GM12878 (cell line): ENCODE data around the gene TCERG1. TPM values are rescaled to one million over a fixed set of nuclear protein-coding genes. Genes with fewer than 3 reads are reported as not detected.

Experiments used
- ATF7 ChIP-seq: fragments of 450-650 bp; IDR thresholded peaks from 2 replicates; pipeline ENCODE4 v1.6.1; 2016; ENCODE audit warnings: low read depth, mild to moderate bottlenecking
- CEBPZ ChIP-seq: fragments of 150-350 bp; IDR thresholded peaks from 2 replicates; pipeline ENCODE4 v1.6.1; 2016; ENCODE audit warnings: low read depth, low read length
- E2F8 ChIP-seq: fragments of 450-650 bp; IDR thresholded peaks from 2 replicates; pipeline ENCODE4 v1.6.1; 2018; ENCODE audit warnings: mild to moderate bottlenecking, low read depth, moderate library complexity; ENCODE audit not compliant: partially characterized antibody
- HCFC1 ChIP-seq: fragments of 150-350 bp; IDR thresholded peaks from 2 replicates; pipeline ENCODE4 v1.6.1; 2014; ENCODE audit warnings: low read length
- HDAC6 ChIP-seq: fragments of 200-600 bp; sonication (generic); IDR thresholded peaks from one replicate; pipeline ENCODE4 v1.8.0; 2017; ENCODE audit warnings: antibody characterized with exemption; ENCODE audit not compliant: unreplicated experiment
- IKZF1 ChIP-seq: fragments of 450-650 bp; conservative IDR thresholded peaks from 2 replicates; pipeline ENCODE4 v1.6.1; 2017; ENCODE audit warnings: antibody characterized with exemption, mild to moderate bottlenecking
- MAX ChIP-seq: IDR thresholded peaks from 2 replicates; pipeline ENCODE4 v1.6.1; 2012; ENCODE audit warnings: low read depth, low read length, improper control_type of control experiment
- NFXL1 ChIP-seq: fragments of 450-650 bp; IDR thresholded peaks from 2 replicates; pipeline ENCODE4 v1.6.1; 2017; ENCODE audit warnings: antibody characterized with exemption, mild to moderate bottlenecking, borderline replicate concordance
- POLR2AphosphoS5 ChIP-seq: IDR thresholded peaks from 2 replicates; pipeline ENCODE4 v1.6.1; 2011; ENCODE audit warnings: mild to moderate bottlenecking, low read length, inconsistent platforms
- RCOR1 ChIP-seq: conservative IDR thresholded peaks from 2 replicates; pipeline ENCODE4 v1.6.1; 2012; ENCODE audit warnings: low read depth, low read length, improper control_type of control experiment
- SREBF1 ChIP-seq: IDR thresholded peaks from 2 replicates; pipeline ENCODE4 v1.6.1; 2012; ENCODE audit warnings: mild to moderate bottlenecking, low read length
- SREBF2 ChIP-seq: IDR thresholded peaks from 2 replicates; pipeline ENCODE4 v1.6.1; 2012; ENCODE audit warnings: mild to moderate bottlenecking, low read length
- TCF12 ChIP-seq: IDR thresholded peaks from 2 replicates; pipeline ENCODE4 v1.6.1; 2011; ENCODE audit warnings: low read depth, mild to moderate bottlenecking, low read length
- USF2 ChIP-seq: IDR thresholded peaks from 2 replicates; pipeline ENCODE4 v1.6.1; 2011; ENCODE audit warnings: low read depth, low read length, improper control_type of control experiment, borderline replicate concordance
- YBX1 ChIP-seq: fragments of 450-650 bp; IDR thresholded peaks from 2 replicates; pipeline ENCODE4 v1.6.1; 2016; ENCODE audit warnings: antibody characterized with exemption
- ZNF384 ChIP-seq: IDR thresholded peaks from 2 replicates; pipeline ENCODE4 v1.6.1; 2012; ENCODE audit warnings: low read depth, mild to moderate bottlenecking, low read length, improper control_type of control experiment, borderline replicate concordance
- ZNF687 ChIP-seq: fragments of 450-650 bp; IDR thresholded peaks from 2 replicates; pipeline ENCODE4 v1.6.1; 2017; ENCODE audit warnings: mild to moderate bottlenecking, moderate library complexity
- polyA plus RNA-seq, 11 experiments: library from polyadenylated mRNA; depleted of rRNA in 4 of 11; unstranded in 6 of 11; stranded (reverse) in 5 of 11; fragments of >200 nt; fragmentation: Nextera tagmentation in 4 of 11; fragmentation: Illumina TruSeq in 1 of 11; extraction: Ambion mirVana in 4 of 11; extraction: Trizol in 1 of 11; gene quantifications; 1 replicate in 1 of 11; 2 replicates in 10 of 11; pipeline versions ENCODE4 v1.2.1 to v1.2.3, GENCODE V29; 2011 to 2016; ENCODE audit warnings: inconsistent platforms in 2 of 11, missing spikeins in 2 of 11, low read depth in 1 of 11
- total RNA-seq, 4 experiments: library from RNA; depleted of rRNA in 3 of 4; stranded (reverse); fragments of >200 nt in 3 of 4; fragmentation: Illumina TruSeq in 1 of 4; extraction: Trizol in 1 of 4; gene quantifications; 2 replicates each; pipeline versions ENCODE4 v1.2.1 to v1.2.3, GENCODE V29; 2013 to 2021

The TCERG1 gene
- total and polyA plus RNA-seq, 10 of the 15 experiments (the other 5 are each of a cell fraction or from before 2014, with no cell fraction given), result 51.5 to 131 (median 91.6) TPM

GRCh38 chr5:146446861-146447733 lies at the start of gene TCERG1 (continued):
- TF ChIP-seq IKZF1, result peak; percentile 33; the same call in 1 of the 2 replicates
- TF ChIP-seq E2F8, result no peak
- TF ChIP-seq MAX, result peak; percentile 95
- no peak for TF ChIP-seq TCF12
- TF ChIP-seq ZNF687, result peak; percentile 95
- peak; percentile 49; the same call in 1 of the 2 replicates for TF ChIP-seq USF2
- TF ChIP-seq RCOR1, result 0 out of 2 replicates have a peak, but pooled peaks have one; percentile 31
- peak; percentile 16; the same call in 1 of the 2 replicates for TF ChIP-seq SREBF1
- TF ChIP-seq HCFC1, result peak; percentile 47
- TF ChIP-seq POLR2AphosphoS5, result peak; percentile 85
- peak; percentile 76; the same call in 1 of the 2 replicates for TF ChIP-seq ATF7
- TF ChIP-seq YBX1, result no peak
- peak; percentile 97 for TF ChIP-seq CEBPZ
- 0 out of 2 replicates have a peak, but pooled peaks have one; percentile 49 for TF ChIP-seq SREBF2
- no peak for TF ChIP-seq NFXL1
- TF ChIP-seq HDAC6, result peak; percentile 29
- TF ChIP-seq ZNF384, result no peak
